Kidney capillary endothelial cell (primary cell): Measurements from ENCODE around the gene KLHL25.
A peak's percentile ranks its signal among the peaks of the same experiment; 100 is the strongest.
"Not testable (repeated sequence)": the region's sequence is repeated elsewhere in the genome, so short reads cannot be mapped to it uniquely, and the experiment has no call there.

ENCODE experiments used
- DNase-seq: peaks from one replicate; pipeline ENCODE4 v3.0.0-alpha.2; 2018; ENCODE audit warnings: low spot score

KLHL25 gene

GRCh38 chr15:85802617-85803016, 7.9 kb upstream of the KLHL25 start:
- DNase-seq = not testable (repeated sequence)

GRCh38 chr15:85800478-85801123, 5.9 kb upstream of the KLHL25 start:
- DNase-seq = no peak

GRCh38 chr15:85796371-85796770, 1.6 kb upstream of the KLHL25 start:
- DNase-seq = not testable (repeated sequence)

GRCh38 chr15:85795337-85796305, 896 bp upstream of the KLHL25 start:
- DNase-seq = no peak

GRCh38 chr15:85793641-85794597, 806 bp downstream of the KLHL25 start:
- peak; percentile 15 for DNase-seq

GRCh38 chr15:85792912-85793590, 1.7 kb downstream of the KLHL25 start:
- no peak for DNase-seq

GRCh38 chr15:85792102-85792731, 2.5 kb downstream of the KLHL25 start:
- no peak for DNase-seq

- DNase-seq = no peak
These were observed 5.2 kb downstream of the KLHL25 start for GRCh38 chr15:85789496-85789875.

GRCh38 chr15:85788771-85789495, 5.8 kb downstream of the KLHL25 start:
- DNase-seq = no peak

GRCh38 chr15:85786781-85787114, 8.0 kb downstream of the KLHL25 start:
- no peak for DNase-seq

GRCh38 chr15:85785887-85786780, 8.6 kb downstream of the KLHL25 start:
- peak; percentile 57 for DNase-seq

- DNase-seq = no peak
These were observed 12.7 kb downstream of the KLHL25 start for GRCh38 chr15:85782064-85782463.

GRCh38 chr15:85781099-85781498, 13.6 kb downstream of the KLHL25 start:
- DNase-seq = no peak

GRCh38 chr15:85780225-85780985, 14.3 kb downstream of the KLHL25 start:
- DNase-seq = no peak

GRCh38 chr15:85779249-85779648, 15.5 kb downstream of the KLHL25 start:
- DNase-seq = no peak

- no peak for DNase-seq
These were observed 16.5 kb downstream of the KLHL25 start for GRCh38 chr15:85778107-85778776.

- no peak for DNase-seq
These were observed 17.2 kb downstream of the KLHL25 start for GRCh38 chr15:85777250-85778106.
